Activated T-cell treated with anti-CD3 and anti-CD28 coated beads, Interleukin-2, amount 50 U/mL, for 1 hour (primary cell): ENCODE results near the gene NEK11.

ENCODE experiments used
- DNase-seq: peaks from one replicate; pipeline ENCODE4 v3.0.0-alpha.2; 2020

Gene NEK11

GRCh38 chr3:131143802-131144201 is 117.1 kb downstream of the NEK11 start:
- DNase-seq, result no peak

GRCh38 chr3:131147534-131147933 is 120.9 kb downstream of the NEK11 start:
- DNase-seq, result no peak

- DNase-seq, result no peak
These were observed 131.8 kb downstream of the NEK11 start for GRCh38 chr3:131158434-131158833.

GRCh38 chr3:131162516-131162915 is 135.8 kb downstream of the NEK11 start:
- DNase-seq, result no peak

- no peak for DNase-seq
These were observed 141.2 kb downstream of the NEK11 start for GRCh38 chr3:131167867-131168266.

GRCh38 chr3:131169331-131169730 is 142.7 kb downstream of the NEK11 start:
- no peak for DNase-seq

GRCh38 chr3:131172502-131173200 is 146.0 kb downstream of the NEK11 start:
- no peak for DNase-seq

GRCh38 chr3:131174752-131175151 is 148.1 kb downstream of the NEK11 start:
- no peak for DNase-seq

GRCh38 chr3:131178710-131179375 is 152.2 kb downstream of the NEK11 start:
- DNase-seq, result no peak

GRCh38 chr3:131192701-131193100 is 166.0 kb downstream of the NEK11 start:
- DNase-seq, result no peak

GRCh38 chr3:131193641-131194238 is 167.1 kb downstream of the NEK11 start:
- DNase-seq, result no peak

- DNase-seq, result no peak
These were observed 168.1 kb downstream of the NEK11 start for GRCh38 chr3:131194816-131195215.

GRCh38 chr3:131200636-131201199 is 174.0 kb downstream of the NEK11 start:
- no peak for DNase-seq

GRCh38 chr3:131216330-131216729 is 189.7 kb downstream of the NEK11 start:
- no peak for DNase-seq

GRCh38 chr3:131216801-131217200 is 190.1 kb downstream of the NEK11 start:
- no peak for DNase-seq

GRCh38 chr3:131217296-131217741 is 190.6 kb downstream of the NEK11 start:
- no peak for DNase-seq

GRCh38 chr3:131218196-131218595 is 191.5 kb downstream of the NEK11 start:
- no peak for DNase-seq

- no peak for DNase-seq
These were observed 195.1 kb downstream of the NEK11 start for GRCh38 chr3:131221731-131222130.

GRCh38 chr3:131222599-131222998 is 195.9 kb downstream of the NEK11 start:
- DNase-seq, result no peak

- DNase-seq, result no peak
These were observed 197.0 kb downstream of the NEK11 start for GRCh38 chr3:131223373-131224289.

- DNase-seq, result no peak
These were observed 198.3 kb downstream of the NEK11 start for GRCh38 chr3:131224886-131225550.

- DNase-seq, result no peak
These were observed 201.8 kb downstream of the NEK11 start for GRCh38 chr3:131228522-131228921.
